ENCODE measurements around the gene TRABD2A. TPM values are rescaled to one million over a fixed set of nuclear protein-coding genes. Genes with fewer than 3 reads are reported as not detected.

TRABD2A gene
- total and polyA plus RNA-seq, 4 donors = 0.26 to 10.3 (median 0.55) TPM

GRCh38 chr2:84919885-84920580 lies 39.1 kb upstream of the TRABD2A start:
- DNase-seq (ENCODE audit: low spot score) = no peak
- Histone ChIP-seq H3K9me3 (ENCODE audit: control insufficient read depth in 4 of 4, low read length in 3 of 4) (no peaks in the 10 kb centered on the region), H3K27ac (ENCODE audit: low read depth in 1 of 2, low read length in 2 of 2) (peak overlapping the region; percentile 17 to 20), H3K4me3 (ENCODE audit: low read depth in 1 of 3, low read length in 3 of 3) (no peak overlapping the region), H3K4me1 (ENCODE audit: control insufficient read depth in 4 of 4, insufficient read depth in 4 of 4, low read length in 3 of 4) (peaks cover 0 to 4% (median 2%) of the 10 kb centered on the region in 4 donors), H3K9ac (ENCODE audit: low read depth in 1 of 2, low read length in 2 of 2) (no peak overlapping the region), H3K27me3 (ENCODE audit: control insufficient read depth in 4 of 4, insufficient read depth in 4 of 4, low read length in 3 of 4) (no peaks in the 10 kb centered on the region), H3K36me3 (ENCODE audit: control insufficient read depth in 4 of 4, insufficient read depth in 3 of 4, low read depth in 1 of 4, low read length in 3 of 4) (no peaks in the 10 kb centered on the region)
- WGBS = 63% methylated on average over 7 of the region's 7 CpGs
- TF ChIP-seq JUND (IDR thresholded peaks at IDR 0.05) (peak; percentile 75 to 78), NR2F2 (IDR thresholded peaks at IDR 0.05) (peak; percentile 10), EGR1 (IDR thresholded peaks at IDR 0.05; ENCODE audit: low read depth in 2 of 2) (no peak), YY1 (IDR thresholded peaks at IDR 0.05) (no peak), HNF4G (IDR thresholded peaks at IDR 0.05) (no peak), FOXA2 (IDR thresholded peaks at IDR 0.05) (no peak), TAF1 (conservative IDR thresholded peaks at IDR 0.05) (no peak), RAD21 (IDR thresholded peaks at IDR 0.05) (no peak), HNF4A (conservative IDR thresholded peaks at IDR 0.05) (peak in 1 of 2 donors; percentile 52), RXRA (IDR thresholded peaks at IDR 0.05) (no peak), MAX (IDR thresholded peaks at IDR 0.05) (no peak), GABPA (IDR thresholded peaks at IDR 0.05 in 1 of 2, conservative IDR thresholded peaks at IDR 0.05 in 1 of 2) (no peak), REST (IDR thresholded peaks at IDR 0.05) (no peak), FOXA1 (IDR thresholded peaks at IDR 0.05) (no peak), SP1 (IDR thresholded peaks at IDR 0.05) (no peak), ZBTB33 (IDR thresholded peaks at IDR 0.05) (no peak)
- TF ChIP-seq, protein P1, sequence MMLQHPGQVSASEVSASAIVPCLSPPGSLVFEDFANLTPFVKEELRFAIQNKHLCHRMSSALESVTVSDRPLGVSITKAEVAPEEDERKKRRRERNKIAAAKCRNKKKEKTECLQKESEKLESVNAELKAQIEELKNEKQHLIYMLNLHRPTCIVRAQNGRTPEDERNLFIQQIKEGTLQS (IDR thresholded peaks at IDR 0.05) = no peak
- TF ChIP-seq, protein P2, sequence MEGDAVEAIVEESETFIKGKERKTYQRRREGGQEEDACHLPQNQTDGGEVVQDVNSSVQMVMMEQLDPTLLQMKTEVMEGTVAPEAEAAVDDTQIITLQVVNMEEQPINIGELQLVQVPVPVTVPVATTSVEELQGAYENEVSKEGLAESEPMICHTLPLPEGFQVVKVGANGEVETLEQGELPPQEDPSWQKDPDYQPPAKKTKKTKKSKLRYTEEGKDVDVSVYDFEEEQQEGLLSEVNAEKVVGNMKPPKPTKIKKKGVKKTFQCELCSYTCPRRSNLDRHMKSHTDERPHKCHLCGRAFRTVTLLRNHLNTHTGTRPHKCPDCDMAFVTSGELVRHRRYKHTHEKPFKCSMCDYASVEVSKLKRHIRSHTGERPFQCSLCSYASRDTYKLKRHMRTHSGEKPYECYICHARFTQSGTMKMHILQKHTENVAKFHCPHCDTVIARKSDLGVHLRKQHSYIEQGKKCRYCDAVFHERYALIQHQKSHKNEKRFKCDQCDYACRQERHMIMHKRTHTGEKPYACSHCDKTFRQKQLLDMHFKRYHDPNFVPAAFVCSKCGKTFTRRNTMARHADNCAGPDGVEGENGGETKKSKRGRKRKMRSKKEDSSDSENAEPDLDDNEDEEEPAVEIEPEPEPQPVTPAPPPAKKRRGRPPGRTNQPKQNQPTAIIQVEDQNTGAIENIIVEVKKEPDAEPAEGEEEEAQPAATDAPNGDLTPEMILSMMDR (IDR thresholded peaks at IDR 0.05; ENCODE audit: low read depth, low read length, missing input control) = no peak

Measured in liver (tissue), 9 donors.